Muscle of arm (tissue), 12 donors: ENCODE data around the gene SEC31A. TPM values are rescaled to one million over a fixed set of nuclear protein-coding genes. Genes with fewer than 3 reads are reported as not detected.
"Not testable (repeated sequence)": the region's sequence is repeated elsewhere in the genome, so short reads cannot be mapped to it uniquely, and the experiment has no call there.

Source experiments
- DNase-seq: peaks from one replicate; pipeline ENCODE4 v3.0.0-alpha.2; 2013
- polyA plus RNA-seq, 12 donors: library from polyadenylated mRNA; unstranded; fragments of 120-200 nt; gene quantifications; one replicate each; pipeline ENCODE4 v1.2.1, GENCODE V29; 2013; ENCODE audit not compliant: insufficient read length in 12 of 12

The SEC31A gene
- polyA plus RNA-seq, 12 donors = 159 to 361 (median 210) TPM; not detected in 1

- DNase-seq = no peak
Measured at GRCh38 chr4:82898322-82899243, 7.6 kb upstream of the SEC31A start.

GRCh38 chr4:82896755-82897154 lies 5.8 kb upstream of the SEC31A start:
- no peak for DNase-seq

GRCh38 chr4:82893942-82894341 lies 3.0 kb upstream of the SEC31A start:
- DNase-seq = no peak

- no peak for DNase-seq
Measured at GRCh38 chr4:82892467-82892802, 1.5 kb upstream of the SEC31A start.

GRCh38 chr4:82891707-82892466 lies 934 bp upstream of the SEC31A start:
- DNase-seq = peak; percentile 26

- DNase-seq = no peak
Measured at GRCh38 chr4:82890528-82890900, 439 bp downstream of the SEC31A start.

GRCh38 chr4:82889287-82889686 lies 1.7 kb downstream of the SEC31A start:
- peak; percentile 6 for DNase-seq

- DNase-seq = no peak
Measured at GRCh38 chr4:82886147-82886942, 4.6 kb downstream of the SEC31A start.

GRCh38 chr4:82885410-82885809 lies 5.5 kb downstream of the SEC31A start:
- DNase-seq = no peak

GRCh38 chr4:82868572-82868971 lies 22.4 kb downstream of the SEC31A start:
- DNase-seq = no peak

GRCh38 chr4:82866706-82867385 lies 24.1 kb downstream of the SEC31A start:
- DNase-seq = no peak

GRCh38 chr4:82866033-82866432 lies 24.9 kb downstream of the SEC31A start:
- not testable (repeated sequence) for DNase-seq

- DNase-seq = no peak
Measured at GRCh38 chr4:82865592-82865991, 25.4 kb downstream of the SEC31A start.

GRCh38 chr4:82864336-82864979 lies 26.5 kb downstream of the SEC31A start:
- no peak for DNase-seq

- DNase-seq = no peak
Measured at GRCh38 chr4:82861529-82861928, 29.4 kb downstream of the SEC31A start.

- DNase-seq = not testable (repeated sequence)
Measured at GRCh38 chr4:82860487-82860886, 30.5 kb downstream of the SEC31A start.

- no peak for DNase-seq
Measured at GRCh38 chr4:82852751-82853285, 38.1 kb downstream of the SEC31A start.

- DNase-seq = no peak
Measured at GRCh38 chr4:82851885-82852750, 38.8 kb downstream of the SEC31A start.

- no peak for DNase-seq
Measured at GRCh38 chr4:82851318-82851717, 39.6 kb downstream of the SEC31A start.

- no peak for DNase-seq
Measured at GRCh38 chr4:82850684-82851083, 40.3 kb downstream of the SEC31A start.
